B cell (primary cell): ENCODE data around the gene NFKBIA.

Experiments
- CTCF ChIP-seq: fragments of 200-600 bp; IDR thresholded peaks from one replicate; pipeline ENCODE4 v1.8.0; 2022; ENCODE audit warnings: antibody characterized with exemption, mild to moderate bottlenecking
- EZH2 ChIP-seq: IDR thresholded peaks from 2 replicates; pipeline ENCODE4 v1.6.1; 2012; ENCODE audit warnings: borderline replicate concordance, low read depth, mild to moderate bottlenecking, moderate library complexity, low read length; ENCODE audit not compliant: insufficient read depth, poor library complexity, severe bottlenecking

DNA sequence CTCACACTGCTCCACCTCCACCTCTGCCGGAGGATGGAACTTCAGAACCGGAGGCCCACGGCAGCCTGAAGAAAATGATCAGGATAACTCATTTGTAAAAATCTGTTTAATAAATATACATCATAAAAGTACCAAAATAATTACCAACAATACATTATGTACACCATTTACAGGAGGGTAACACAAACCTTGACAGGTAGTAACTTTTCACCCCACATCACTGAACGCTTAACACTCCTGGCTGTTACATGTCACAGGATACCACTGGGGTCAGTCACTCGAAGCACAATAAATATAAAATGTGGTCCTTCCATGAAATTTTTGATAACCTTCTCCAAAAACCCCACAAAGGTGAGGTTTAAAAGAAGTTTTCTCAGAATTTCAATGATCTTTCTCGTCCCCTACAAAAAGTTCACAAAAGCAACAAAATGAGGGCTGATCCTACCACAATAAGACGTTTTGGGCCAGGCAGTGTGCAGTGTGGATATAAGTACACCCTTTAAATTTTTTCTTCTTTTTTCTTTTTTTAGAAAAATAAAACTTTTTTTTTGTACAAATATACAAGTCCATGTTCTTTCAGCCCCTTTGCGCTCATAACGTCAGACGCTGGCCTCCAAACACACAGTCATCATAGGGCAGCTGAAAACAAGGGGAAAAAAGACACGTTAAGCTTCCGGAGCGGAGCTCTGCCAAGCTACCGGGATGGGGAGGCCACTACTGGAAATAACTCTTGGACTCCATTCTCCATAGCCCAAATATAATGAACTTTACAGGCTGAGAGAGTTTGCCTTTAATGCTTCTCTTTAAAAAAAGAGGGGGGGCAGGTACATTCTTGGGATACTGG is 2.9 kb downstream of the NFKBIA start:
- TF ChIP-seq EZH2 (no peak), CTCF (no peak)
